ENCODE measurements around the gene PICK1. TPM values are rescaled to one million over a fixed set of nuclear protein-coding genes. Genes with fewer than 3 reads are reported as not detected.

Gene PICK1
- total and polyA plus RNA-seq, 2 of the 13 experiments (the other 11 are each of a cell fraction or from before 2014, with no cell fraction given) = 19.3 to 25.3 TPM

GRCh38 chr22:38017939-38018885 is 39.0 kb upstream of the PICK1 start:
- intact Hi-C loops (cut with micrococcal nuclease; ENCODE audit: unreplicated experiment) = no loop called here
- Histone ChIP-seq H3K27me3 (ENCODE audit: control insufficient read depth in 1 of 2, insufficient read depth in 2 of 2, low read length in 2 of 2) (no peaks in the 10 kb centered on the region), H4K20me1 (ENCODE audit: insufficient read depth, low read length) (no peaks in the 10 kb centered on the region), H3K79me2 (ENCODE audit: insufficient read depth, low read length) (no peaks in the 10 kb centered on the region), H3K4me3 (replicated peaks in 1 of 3; ENCODE audit: insufficient read depth in 1 of 3, low read depth in 2 of 3, low read length in 3 of 3) (peak overlapping the region in 1 of 3 experiments; percentile 31; a peak in 1 of 6 replicates), H3K9ac (ENCODE audit: insufficient read depth, low read depth, low read length) (no peak overlapping the region; the same call in 1 of the 2 replicates), H3K27ac (ENCODE audit: extremely low read length, insufficient read depth, low read length) (peak overlapping the region; percentile 25), H2AFZ (ENCODE audit: low read length) (peak overlapping the region; percentile 30), H3K4me1 (ENCODE audit: insufficient read depth, low read length) (peaks cover 62% of the 10 kb centered on the region), H3K4me2 (ENCODE audit: low read depth, low read length) (peak overlapping the region; percentile 66), H3K9me3 (ENCODE audit: low read length) (no peaks in the 10 kb centered on the region; the same call in 1 of the 2 replicates), H3K36me3 (replicated peaks in 1 of 2; ENCODE audit: control insufficient read depth in 1 of 2, insufficient read depth in 2 of 2, low read length in 2 of 2) (no peaks in the 10 kb centered on the region)
- CTCF ChIA-PET (ENCODE audit: low intra/inter-chr PET ratio, low total read pairs) = no interaction called here
- POLR2A ChIA-PET = interaction anchor here (1.0 kb wide), 1 partner anchor 200 kb away, joined by 3 read pairs; no protein-coding TSS in a partner anchor
- in situ Hi-C loops (cut with HindIII; ENCODE audit: extremely low pct_ligation_motif_present, low pct_unique_long_range_greater_than_20kb) = no loop called here
- DNase-seq (ENCODE audit: low spot score) (no peak), FAIRE-seq (no peak), ATAC-seq (peak; percentile 65)
- BruUV-seq (replicated peaks) = no TSS peak
- WGBS (ENCODE audit: low lambda C conversion rate) = 16% methylated on average over 9 of the region's 12 CpGs
- peak in 1 of 2 experiments; percentile 9; a peak in 1 of 4 replicates for TF ChIP-seq EP300 (IDR thresholded peaks at IDR 0.05; ENCODE audit: low read depth in 2 of 2, low read length in 2 of 2)
- TF ChIP-seq EP300 (CRISPR knock-in tag; IDR thresholded peaks at IDR 0.05; ENCODE audit: borderline replicate concordance) = no peak
- TF ChIP-seq NR2F6 (IDR thresholded peaks at IDR 0.05) = peak; percentile 84
- peak; percentile 50; the same call in 1 of the 2 replicates for TF ChIP-seq NR2F6 (CRISPR knock-in tag; IDR thresholded peaks at IDR 0.05)
- no peak for TF ChIP-seq SIX1 (CRISPR knock-in tag; IDR thresholded peaks at IDR 0.05; ENCODE audit: borderline replicate concordance)
- peak; percentile 61 for TF ChIP-seq RARA (CRISPR knock-in tag; IDR thresholded peaks at IDR 0.05)
- TF ChIP-seq ZBTB21 (CRISPR knock-in tag; IDR thresholded peaks at IDR 0.05) = no peak
- 0 out of 2 replicates have a peak, but pooled peaks have one; percentile 7 for TF ChIP-seq ZNF687 (CRISPR knock-in tag; IDR thresholded peaks at IDR 0.05)
- 0 out of 2 replicates have a peak, but pooled peaks have one; percentile 36 for TF ChIP-seq CSRNP1 (CRISPR knock-in tag; IDR thresholded peaks at IDR 0.05)
- TF ChIP-seq HNF4A (CRISPR knock-in tag; IDR thresholded peaks at IDR 0.05) = peak; percentile 71
- TF ChIP-seq HNF4G (IDR thresholded peaks at IDR 0.05; ENCODE audit: borderline replicate concordance, low read depth, low read length) = peak; percentile 13; the same call in 1 of the 2 replicates
- TF ChIP-seq HNF4G (CRISPR knock-in tag; IDR thresholded peaks at IDR 0.05; ENCODE audit: borderline replicate concordance, low read depth) = no peak
- TF ChIP-seq ZNF580 (CRISPR knock-in tag; IDR thresholded peaks at IDR 0.05; ENCODE audit: borderline replicate concordance, low read depth) = no peak
- TF ChIP-seq PITX1 (CRISPR knock-in tag; IDR thresholded peaks at IDR 0.05) = peak; percentile 52; the same call in 1 of the 2 replicates
- no peak for TF ChIP-seq LCORL (IDR thresholded peaks at IDR 0.05)
- peak; percentile 35; the same call in 1 of the 2 replicates for TF ChIP-seq LCORL (CRISPR knock-in tag; IDR thresholded peaks at IDR 0.05)
- no peak for TF ChIP-seq ZNF788 (CRISPR knock-in tag; IDR thresholded peaks at IDR 0.05; ENCODE audit: borderline replicate concordance)
- TF ChIP-seq NR2F2 (IDR thresholded peaks at IDR 0.05; ENCODE audit: borderline replicate concordance, low read depth) = peak; percentile 72

All from HepG2 (cell line).